Heart left ventricle (tissue), 16 donors: Measurements from ENCODE around the gene PIK3C2B. TPM values are rescaled to one million over a fixed set of nuclear protein-coding genes. Genes with fewer than 3 reads are reported as not detected.

Experiments
- ATAC-seq, 4 donors: fragments of 200-7000 bp; cut with Tn5 transposase; one replicate each; pipeline ENCODE4 v1.9.1; 2020 to 2022; ENCODE audit warnings: moderate library complexity in 4 of 4, mild to moderate bottlenecking in 3 of 4, moderate number of reproducible peaks in 1 of 4
- DNase-seq, 5 donors: peaks; one replicate each; pipeline ENCODE4 v3.0.0-alpha.2; 2020
- H3K27ac ChIP-seq, 12 donors: fragments of 200-600 bp; sonication (generic) in 4 of 12; one replicate each; pipeline versions ENCODE4 v1.5.0 to v1.8.0; 2016 to 2022; ENCODE audit warnings: mild to moderate bottlenecking in 2 of 12
- H3K27me3 ChIP-seq, 9 donors: fragments of 200-600 bp; sonication (generic) in 2 of 9; one replicate each; pipeline versions ENCODE4 v1.5.1 to v1.8.0; 2016 to 2022; ENCODE audit warnings: mild to moderate bottlenecking in 3 of 9
- H3K36me3 ChIP-seq, 9 donors: fragments of 200-600 bp; sonication (generic) in 2 of 9; one replicate each; pipeline versions ENCODE4 v1.5.0 to v1.8.0; 2018 to 2022; ENCODE audit warnings: mild to moderate bottlenecking in 2 of 9
- H3K4me1 ChIP-seq, 12 donors: fragments of 200-600 bp; sonication (generic) in 4 of 12; one replicate each; pipeline versions ENCODE4 v1.5.0 to v1.8.0; 2016 to 2022; ENCODE audit warnings: mild to moderate bottlenecking in 3 of 12
- H3K4me3 ChIP-seq, 12 donors: fragments of 200-600 bp; sonication (generic) in 4 of 12; one replicate each; pipeline versions ENCODE4 v1.5.0 to v1.8.0; 2017 to 2022; ENCODE audit warnings: mild to moderate bottlenecking in 9 of 12, moderate library complexity in 4 of 12
- H3K9me3 ChIP-seq, 12 donors: fragments of 200-600 bp; sonication (generic) in 4 of 12; one replicate each; pipeline versions ENCODE4 v1.5.0 to v1.8.0; 2016 to 2022; ENCODE audit warnings: mild to moderate bottlenecking in 1 of 12
- POLR2A ChIP-seq, 2 donors: fragments of 450-650 bp; IDR thresholded peaks; one replicate each; pipeline ENCODE4 v1.6.1; 2017; ENCODE audit warnings: antibody characterized with exemption in 2 of 2, mild to moderate bottlenecking in 2 of 2, moderate library complexity in 2 of 2
- WGBS, 4 donors: extraction: QIAGEN DNeasy Blood & Tissue Kit in 2 of 4; methylation state at CpG; one replicate each; pipeline versions ENCODE4 v1.1.5 to v1.1.7; 2013 to 2018; 5-methylcytosine and 5-hydroxymethylcytosine counted together
- intact Hi-C, 10 donors: fragments of 100-400 bp; cut with DNase I; formaldehyde crosslinking; loops; one replicate each; pipeline versions ENCODE4 v1.11.1 to v1.14.2; 2022
- polyA plus RNA-seq, 2 donors: library from polyadenylated mRNA; stranded (reverse); fragments of 200-250 nt; gene quantifications; one replicate each; pipeline ENCODE4 v1.2.3, GENCODE V29; 2013
- total RNA-seq, 9 donors: library from RNA; depleted of rRNA in 2 of 9; stranded (reverse); fragments of >200 nt in 2 of 9; fragmentation: NEBNext Ultra II Directional in 3 of 9; extraction: Animal tissue kit (Norgen Biotek cat#: 25700) in 3 of 9; gene quantifications; one replicate each; pipeline versions ENCODE4 v1.1.0 to v1.2.4, GENCODE V29; 2016 to 2023
- TF ChIP-seq, protein P1 (sequence below), 12 donors: fragments of 200-600 bp; sonication (generic) in 4 of 12; IDR thresholded peaks; one replicate each; pipeline versions ENCODE4 v1.5.0 to v1.8.0; 2018 to 2022; ENCODE audit warnings: antibody characterized with exemption in 12 of 12, mild to moderate bottlenecking in 5 of 12
- donor health status: ischemic (EF 13 %, LVEDD 7.1; RV severe dilation, severe dysfunction).
- donor health status: healthy with polysubstance abuse.
- donor health status: DM: no; HTN: yes; CAD: no.
- donor health status: DM: no; HTN: no; CAD: no.
- donor health status: ischemic (EF 25% LVEDD 6.9; RV normal size, moderate dysfunction).
- donor health status: ischemic (EF 25% LVEDD 5.7; RV mildly dilated, moderate dysfunction).
- donor health status: healthy.
- donor health status: DM: yes; HTN: yes; CAD: no.
- donor health status: ischemic (EF 35%, LVEDD 5.7; RV mildly dilated, moderate dysfunction).
- donor health status: nonischemic (EF 11% LVEDD 7.7; RV severe dilation, severe dysfunction).
- donor health status: DM: yes; HTN: yes; CAD: no.
- donor health status: PGD.
- donor health status: ischemic (EF 29% LVEDD 5.4; RV normal size, mild dysfunction).
- donor health status: nonischemic (EF 23%, LVEDD 6.1; RV moderate dilation, normal function).

The PIK3C2B gene
- total and polyA plus RNA-seq, 11 donors: 9.2 to 42.5 (median 16.0) TPM

DNA sequence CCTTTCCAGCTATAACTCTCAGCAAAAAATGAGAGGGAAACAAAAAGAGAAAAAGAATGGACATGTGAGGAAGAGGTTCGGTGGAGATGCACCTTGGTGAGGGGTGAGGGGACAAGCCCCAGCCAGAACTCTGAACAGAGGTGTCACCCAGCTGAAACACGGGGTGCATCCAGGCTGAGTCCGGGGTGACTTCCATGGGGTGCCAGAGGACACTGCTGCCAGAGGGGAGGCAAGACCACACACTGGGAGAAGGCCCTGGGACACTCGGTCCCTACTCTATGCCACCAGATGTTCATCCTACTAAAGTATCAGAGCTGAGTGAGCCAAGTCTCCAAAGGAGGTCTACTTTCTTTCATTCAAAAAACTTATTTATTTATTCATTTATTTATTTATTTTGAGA lies 46.9 kb downstream of the PIK3C2B start:
- H3K9me3 ChIP-seq: no peaks in the 10 kb centered on the region
- H3K4me1 ChIP-seq: peaks cover 7 to 71% (median 50%) of the 10 kb centered on the region in 12 donors
- ATAC-seq (no peak), DNase-seq (peak in 1 of 5 donors; percentile 28)
- H3K27ac ChIP-seq: peak overlapping the region in 6 of 12 donors; percentile 19 to 62 (median 30)
- 63 to 89% (median 79%) methylated on average over 4 of the region's 4 CpGs for WGBS, 4 donors
- H3K27me3 ChIP-seq: no peaks in the 10 kb centered on the region
- TF ChIP-seq, protein P1, sequence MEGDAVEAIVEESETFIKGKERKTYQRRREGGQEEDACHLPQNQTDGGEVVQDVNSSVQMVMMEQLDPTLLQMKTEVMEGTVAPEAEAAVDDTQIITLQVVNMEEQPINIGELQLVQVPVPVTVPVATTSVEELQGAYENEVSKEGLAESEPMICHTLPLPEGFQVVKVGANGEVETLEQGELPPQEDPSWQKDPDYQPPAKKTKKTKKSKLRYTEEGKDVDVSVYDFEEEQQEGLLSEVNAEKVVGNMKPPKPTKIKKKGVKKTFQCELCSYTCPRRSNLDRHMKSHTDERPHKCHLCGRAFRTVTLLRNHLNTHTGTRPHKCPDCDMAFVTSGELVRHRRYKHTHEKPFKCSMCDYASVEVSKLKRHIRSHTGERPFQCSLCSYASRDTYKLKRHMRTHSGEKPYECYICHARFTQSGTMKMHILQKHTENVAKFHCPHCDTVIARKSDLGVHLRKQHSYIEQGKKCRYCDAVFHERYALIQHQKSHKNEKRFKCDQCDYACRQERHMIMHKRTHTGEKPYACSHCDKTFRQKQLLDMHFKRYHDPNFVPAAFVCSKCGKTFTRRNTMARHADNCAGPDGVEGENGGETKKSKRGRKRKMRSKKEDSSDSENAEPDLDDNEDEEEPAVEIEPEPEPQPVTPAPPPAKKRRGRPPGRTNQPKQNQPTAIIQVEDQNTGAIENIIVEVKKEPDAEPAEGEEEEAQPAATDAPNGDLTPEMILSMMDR (IDR thresholded peaks at IDR 0.05): no peak
- no peak for TF ChIP-seq POLR2A (IDR thresholded peaks at IDR 0.05)
- H3K36me3 ChIP-seq: peaks cover 0 to 91% (median 61%) of the 10 kb centered on the region in 9 donors
- intact Hi-C loops: loop anchor here in 9 of 10 donors (2.0 to 10.0 kb wide), 5 partner anchors 45 to 357 kb away; partner anchors contain the start of gene PIK3C2B (in 5 of the 9)
- no peak overlapping the region for H3K4me3 ChIP-seq

DNA sequence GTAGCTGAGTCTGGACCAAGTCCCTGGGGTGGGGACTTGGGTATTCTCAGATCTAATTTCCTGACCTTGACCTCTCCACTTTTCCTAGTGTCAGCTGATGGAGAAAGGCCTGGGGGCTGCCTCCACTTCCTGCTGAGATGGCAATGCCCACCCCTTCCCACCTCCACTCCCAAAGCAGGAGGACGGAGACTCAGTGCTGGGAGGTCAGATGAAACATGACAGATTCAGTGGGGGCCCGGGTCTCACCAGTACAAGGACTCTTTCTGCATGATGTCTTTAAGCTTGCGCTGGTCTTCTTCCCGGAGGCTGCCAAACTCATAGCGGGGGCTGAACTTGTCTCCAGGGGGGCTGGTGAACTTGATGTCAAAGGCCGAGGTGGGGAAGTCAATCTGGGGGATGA lies 47.4 kb downstream of the PIK3C2B start:
- intact Hi-C loops: loop anchor here in 9 of 10 donors (2.0 to 10.0 kb wide), 5 partner anchors 46 to 358 kb away; partner anchors contain the start of gene PIK3C2B (in 5 of the 9)
- H3K36me3 ChIP-seq: peaks cover 0 to 95% (median 67%) of the 10 kb centered on the region in 9 donors

DNA sequence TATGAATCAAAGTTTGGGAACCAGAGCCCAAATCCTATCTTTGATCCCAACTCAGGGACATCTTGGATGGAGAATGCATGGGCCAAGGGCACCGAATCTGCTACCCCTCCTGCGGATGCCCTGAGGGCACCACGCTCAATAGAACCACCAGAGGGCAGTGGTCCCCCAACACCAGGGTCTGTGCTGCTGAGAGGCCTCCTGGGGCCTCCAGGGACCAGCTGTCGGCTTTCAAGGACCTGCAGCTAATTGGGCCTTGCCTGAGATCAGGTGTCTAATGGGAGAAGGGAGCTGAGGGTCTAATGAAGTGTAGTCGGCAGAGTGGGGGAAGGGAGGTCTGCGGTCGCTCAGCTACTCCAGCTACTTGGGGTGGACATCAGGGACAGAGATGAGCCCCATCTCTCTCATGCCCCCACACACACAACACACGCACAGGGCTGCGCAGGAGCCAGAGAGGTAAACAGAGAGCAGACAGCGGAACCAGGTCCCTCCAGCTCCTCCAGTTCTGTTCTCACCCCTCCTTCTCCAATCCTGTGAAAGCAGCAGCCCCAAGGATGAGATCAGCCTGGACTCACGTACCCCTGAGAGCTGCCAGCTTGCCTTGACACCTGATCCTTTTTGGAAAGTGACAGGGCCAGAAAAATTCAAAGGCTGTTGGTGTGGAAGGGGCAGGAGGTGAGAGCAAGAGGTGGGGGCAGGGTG lies 48.0 kb downstream of the PIK3C2B start:
- no peak overlapping the region for H3K4me3 ChIP-seq
- TF ChIP-seq, protein P1 (IDR thresholded peaks at IDR 0.05): peak; percentile 70 to 84 (median 79)
- no peak for TF ChIP-seq POLR2A (IDR thresholded peaks at IDR 0.05)
- H3K36me3 ChIP-seq: peaks cover 0 to 96% (median 70%) of the 10 kb centered on the region in 9 donors
- peak; percentile 39 to 75 (median 72) for ATAC-seq
- no peaks in the 10 kb centered on the region for H3K27me3 ChIP-seq
- no peaks in the 10 kb centered on the region for H3K9me3 ChIP-seq
- intact Hi-C loops: loop anchor here (1.0 to 10.0 kb wide), 8 partner anchors 46 to 358 kb away; partner anchors contain the start of gene PIK3C2B (in 6 of the 10)
- 34 to 42% (median 37%) methylated on average over 9 to 11 of the region's 11 CpGs for WGBS, 4 donors
- H3K4me1 ChIP-seq: peaks cover 7 to 75% (median 52%) of the 10 kb centered on the region in 12 donors
- peak; percentile 71 to 85 (median 83) for DNase-seq
- peak overlapping the region in 9 of 12 donors; percentile 19 to 62 (median 54) for H3K27ac ChIP-seq

More for the DNA sequence above, 47.4 kb downstream of the PIK3C2B start:
- no peak overlapping the region for H3K4me3 ChIP-seq
- DNase-seq (peak in 1 of 5 donors; percentile 30), ATAC-seq (no peak)
- TF ChIP-seq, protein P1 (IDR thresholded peaks at IDR 0.05): no peak
- TF ChIP-seq POLR2A (IDR thresholded peaks at IDR 0.05): no peak
- peaks cover 7 to 75% (median 54%) of the 10 kb centered on the region in 12 donors for H3K4me1 ChIP-seq
- no peaks in the 10 kb centered on the region for H3K27me3 ChIP-seq
- H3K27ac ChIP-seq: peak overlapping the region in 7 of 12 donors; percentile 19 to 62 (median 54)
- WGBS, 4 donors: 69 to 85% (median 74%) methylated on average over 6 of the region's 6 CpGs
- no peaks in the 10 kb centered on the region for H3K9me3 ChIP-seq

DNA sequence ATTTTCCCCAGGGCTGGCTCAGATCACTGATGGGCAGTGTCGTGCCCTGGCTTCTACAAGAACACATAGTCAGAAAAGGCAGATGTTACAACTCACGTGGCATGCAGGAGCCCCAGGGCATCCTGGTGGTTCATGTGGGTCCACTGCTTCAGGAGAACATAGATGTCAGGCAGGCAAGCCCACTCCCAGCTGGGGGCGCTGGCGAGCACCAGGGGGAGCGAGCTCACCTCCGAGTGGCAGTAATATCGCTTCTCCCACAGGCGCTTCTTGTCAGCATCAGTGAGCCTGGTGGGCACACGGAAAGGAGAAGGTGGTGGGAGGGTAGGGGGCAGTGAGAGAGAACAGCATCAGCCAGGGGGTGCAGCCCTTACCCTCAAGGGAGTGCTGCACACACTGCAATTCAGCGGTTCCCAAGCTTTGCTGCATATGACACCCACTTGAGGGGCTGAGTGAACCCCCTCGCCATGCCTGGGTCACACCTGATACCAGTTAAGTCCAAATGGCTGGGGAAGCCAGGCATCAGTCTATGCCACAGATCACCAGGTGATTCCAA lies 48.7 kb downstream of the PIK3C2B start:
- TF ChIP-seq, protein P1 (IDR thresholded peaks at IDR 0.05): peak in 2 of 12 donors; percentile 30 to 35
- no peak for TF ChIP-seq POLR2A (IDR thresholded peaks at IDR 0.05)
- intact Hi-C loops: loop anchor here (1.0 to 10.0 kb wide), 8 partner anchors 47 to 359 kb away; partner anchors contain the start of gene PIK3C2B (in 6 of the 10)
- Histone ChIP-seq H3K9me3 (no peaks in the 10 kb centered on the region), H3K27ac (peak overlapping the region in 4 of 12 donors; percentile 24 to 62 (median 48)), H3K36me3 (peaks cover 0 to 96% (median 73%) of the 10 kb centered on the region in 9 donors), H3K4me3 (no peak overlapping the region), H3K27me3 (no peaks in the 10 kb centered on the region), H3K4me1 (peaks cover 7 to 75% (median 46%) of the 10 kb centered on the region in 12 donors)
- no peak for DNase-seq
- no peak for ATAC-seq
- WGBS, 4 donors: 47 to 63% (median 55%) methylated on average over 9 to 11 of the region's 11 CpGs
